Vagina (tissue), 2 donors: ENCODE measurements around the gene GPRIN1.

Source experiments
- POLR2AphosphoS5 ChIP-seq, 2 donors: sonication (generic); formaldehyde crosslinking; IDR thresholded peaks; one replicate each; pipeline ENCODE4 v1.9.0; 2017; ENCODE audit warnings: antibody characterized with exemption in 2 of 2, mild to moderate bottlenecking in 2 of 2, low read depth in 1 of 2; ENCODE audit not compliant: insufficient read depth in 1 of 2
- TF ChIP-seq, protein P1 (sequence below), 3 experiments: fragments of 450-650 bp in 2 of 3; fragments of 200-600 bp in 1 of 3; sonication (generic) in 1 of 3; IDR thresholded peaks; one replicate each; pipeline ENCODE4 v1.5.1; 2017 to 2019; ENCODE audit warnings: antibody characterized with exemption in 3 of 3, mild to moderate bottlenecking in 2 of 3, moderate library complexity in 2 of 3

- TF ChIP-seq, protein P1, sequence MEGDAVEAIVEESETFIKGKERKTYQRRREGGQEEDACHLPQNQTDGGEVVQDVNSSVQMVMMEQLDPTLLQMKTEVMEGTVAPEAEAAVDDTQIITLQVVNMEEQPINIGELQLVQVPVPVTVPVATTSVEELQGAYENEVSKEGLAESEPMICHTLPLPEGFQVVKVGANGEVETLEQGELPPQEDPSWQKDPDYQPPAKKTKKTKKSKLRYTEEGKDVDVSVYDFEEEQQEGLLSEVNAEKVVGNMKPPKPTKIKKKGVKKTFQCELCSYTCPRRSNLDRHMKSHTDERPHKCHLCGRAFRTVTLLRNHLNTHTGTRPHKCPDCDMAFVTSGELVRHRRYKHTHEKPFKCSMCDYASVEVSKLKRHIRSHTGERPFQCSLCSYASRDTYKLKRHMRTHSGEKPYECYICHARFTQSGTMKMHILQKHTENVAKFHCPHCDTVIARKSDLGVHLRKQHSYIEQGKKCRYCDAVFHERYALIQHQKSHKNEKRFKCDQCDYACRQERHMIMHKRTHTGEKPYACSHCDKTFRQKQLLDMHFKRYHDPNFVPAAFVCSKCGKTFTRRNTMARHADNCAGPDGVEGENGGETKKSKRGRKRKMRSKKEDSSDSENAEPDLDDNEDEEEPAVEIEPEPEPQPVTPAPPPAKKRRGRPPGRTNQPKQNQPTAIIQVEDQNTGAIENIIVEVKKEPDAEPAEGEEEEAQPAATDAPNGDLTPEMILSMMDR (IDR thresholded peaks at IDR 0.05), result no peak
- no peak for TF ChIP-seq POLR2AphosphoS5 (IDR thresholded peaks at IDR 0.05; ENCODE audit: insufficient read depth in 1 of 2, low read depth in 1 of 2)
Measured at GRCh38 chr5:176575488-176576422, 34.2 kb downstream of the GPRIN1 start.
